BLaER1 (cell line): ENCODE data around the gene CACUL1.

ENCODE experiments used
- H3K27ac ChIP-seq: shearing (Covaris generic); formaldehyde crosslinking; 2 replicates; pipeline ENCODE4 v1.8.1; 2022
- H3K27me3 ChIP-seq: shearing (Covaris generic); formaldehyde crosslinking; 2 replicates; pipeline ENCODE4 v1.8.1; 2022
- H3K36me3 ChIP-seq: shearing (Covaris generic); formaldehyde crosslinking; 2 replicates; pipeline ENCODE4 v1.8.1; 2022
- H3K4me1 ChIP-seq: shearing (Covaris generic); formaldehyde crosslinking; 2 replicates; pipeline ENCODE4 v1.8.1; 2022
- H3K4me2 ChIP-seq: shearing (Covaris generic); formaldehyde crosslinking; 2 replicates; pipeline ENCODE4 v1.8.1; 2022
- H3K4me3 ChIP-seq: shearing (Covaris generic); formaldehyde crosslinking; 2 replicates; pipeline ENCODE4 v1.8.1; 2022
- H3K9ac ChIP-seq: shearing (Covaris generic); formaldehyde crosslinking; 2 replicates; pipeline ENCODE4 v1.8.1; 2022
- H3K9me3 ChIP-seq: shearing (Covaris generic); formaldehyde crosslinking; 2 replicates; pipeline ENCODE4 v1.8.1; 2022
- H4K20me1 ChIP-seq: shearing (Covaris generic); formaldehyde crosslinking; 2 replicates; pipeline ENCODE4 v1.8.1; 2022
- Cebpa-rat ChIP-seq: shearing (Covaris generic); IDR thresholded peaks from 2 replicates; pipeline ENCODE4 v1.8.1; 2022

The CACUL1 gene

DNA sequence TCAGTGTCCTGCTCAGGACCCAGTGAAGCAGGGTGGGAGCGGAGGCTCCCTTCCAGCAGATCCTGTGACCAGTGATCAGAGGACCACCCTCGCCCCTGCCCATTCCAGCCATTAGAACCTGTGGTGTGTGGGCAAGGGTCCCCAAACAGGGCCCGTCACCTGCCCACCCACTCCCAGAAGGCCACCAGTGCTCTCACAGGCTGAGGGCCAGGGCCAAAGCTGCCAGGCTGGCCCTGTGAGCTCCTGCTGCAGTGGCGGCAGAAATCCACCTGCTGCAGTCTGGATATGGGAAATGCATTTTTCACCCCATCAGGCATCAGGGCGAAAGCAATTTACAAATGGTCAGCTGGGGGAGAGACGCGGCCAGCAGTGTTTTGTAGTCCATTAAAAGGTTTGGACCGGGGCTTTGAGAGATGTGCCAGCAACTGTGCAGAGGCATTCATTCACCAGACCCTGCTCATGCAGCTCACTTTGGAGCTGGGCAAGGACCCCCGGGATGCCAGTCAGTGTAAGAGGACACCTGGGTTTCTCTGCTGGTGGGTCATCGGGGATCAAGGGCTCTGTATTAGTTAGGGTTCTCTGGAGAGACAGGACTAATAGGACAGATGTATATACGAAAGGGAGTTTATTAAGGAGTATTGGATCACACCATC lies 84.2 kb downstream of the CACUL1 start:
- peaks cover 13% of the 10 kb centered on the region for H3K36me3 ChIP-seq
- H3K4me1 ChIP-seq = peaks cover 25% of the 10 kb centered on the region
- no peaks in the 10 kb centered on the region for H3K27me3 ChIP-seq
- no peaks in the 10 kb centered on the region for H4K20me1 ChIP-seq
- H3K4me3 ChIP-seq = no peak overlapping the region
- no peak overlapping the region for H3K27ac ChIP-seq
- no peaks in the 10 kb centered on the region for H3K9me3 ChIP-seq
- TF ChIP-seq Cebpa-rat = no peak
- peak overlapping the region; percentile 66 for H3K4me2 ChIP-seq
- no peak overlapping the region for H3K9ac ChIP-seq

DNA sequence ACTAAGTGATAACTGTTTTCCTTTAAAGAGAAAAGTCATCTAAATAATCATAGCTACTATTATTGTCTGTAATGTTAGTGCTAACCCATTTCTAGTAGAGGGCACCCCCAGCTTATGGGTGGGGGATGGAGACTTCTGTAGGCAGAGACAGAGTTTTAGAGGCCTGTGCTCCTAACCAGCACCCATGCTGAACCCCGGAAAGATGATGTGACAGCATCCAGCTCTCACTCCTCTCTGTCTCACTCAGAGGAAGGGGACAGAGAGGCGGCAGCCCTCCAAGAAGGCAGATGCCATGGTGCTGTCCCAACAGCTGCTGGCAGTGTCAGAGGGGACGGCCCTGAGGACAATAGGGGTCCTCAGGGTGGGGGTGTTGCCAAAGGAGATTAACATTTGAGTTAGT lies 84.9 kb downstream of the CACUL1 start:
- no peak overlapping the region for H3K4me3 ChIP-seq
- no peaks in the 10 kb centered on the region for H3K9me3 ChIP-seq
- TF ChIP-seq Cebpa-rat = no peak
- no peak overlapping the region for H3K27ac ChIP-seq
- H3K27me3 ChIP-seq = no peaks in the 10 kb centered on the region
- H3K4me1 ChIP-seq = peaks cover 25% of the 10 kb centered on the region
- H4K20me1 ChIP-seq = no peaks in the 10 kb centered on the region
- H3K9ac ChIP-seq = no peak overlapping the region; the same call in 1 of the 2 replicates
- H3K36me3 ChIP-seq = peaks cover 8% of the 10 kb centered on the region; the same call in 1 of the 2 replicates
- peak overlapping the region; percentile 66 for H3K4me2 ChIP-seq

DNA sequence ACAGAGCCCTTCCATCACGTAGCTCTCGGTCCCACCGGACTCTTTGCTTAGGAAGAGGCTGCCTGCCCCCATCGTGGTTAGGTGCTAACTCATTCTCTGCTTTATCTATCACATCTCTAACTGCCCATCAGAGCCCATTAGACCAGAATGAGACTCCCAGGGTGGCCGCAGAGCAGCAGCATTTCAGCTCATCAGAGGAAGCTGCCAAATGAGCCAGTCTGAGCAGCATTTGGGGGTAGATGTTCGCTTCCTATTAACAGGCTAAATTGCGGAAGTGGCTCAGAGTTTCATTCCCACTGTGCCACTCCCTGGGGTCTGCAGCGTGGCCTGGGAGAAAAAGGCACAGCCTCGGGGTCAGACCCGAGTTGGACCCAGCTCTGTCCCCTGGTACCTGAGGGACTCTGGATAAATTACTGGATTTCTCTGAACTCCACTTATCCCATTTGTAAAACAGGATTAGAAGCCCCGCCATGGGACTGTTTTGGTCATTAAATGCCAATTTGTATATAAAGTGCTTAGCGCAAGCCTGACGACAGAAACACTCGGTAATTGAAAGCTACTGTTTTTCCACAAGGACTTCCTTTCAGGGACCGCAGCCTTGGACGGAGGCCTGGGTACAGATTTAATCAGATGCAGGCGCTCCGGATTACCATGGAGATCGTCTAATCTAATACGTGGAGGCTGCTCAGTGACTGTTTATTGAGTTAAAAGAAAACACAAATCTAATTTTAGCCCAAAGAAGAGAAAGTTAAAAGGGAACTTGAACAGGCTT lies 85.6 kb downstream of the CACUL1 start:
- Histone ChIP-seq H4K20me1 (no peaks in the 10 kb centered on the region), H3K9me3 (no peaks in the 10 kb centered on the region), H3K4me2 (peak overlapping the region; percentile 66), H3K4me3 (no peak overlapping the region), H3K9ac (peak overlapping the region; percentile 55; the same call in 1 of the 2 replicates), H3K4me1 (peaks cover 25% of the 10 kb centered on the region), H3K27me3 (no peaks in the 10 kb centered on the region), H3K27ac (no peak overlapping the region), H3K36me3 (peaks cover 2% of the 10 kb centered on the region; the same call in 1 of the 2 replicates)
- TF ChIP-seq Cebpa-rat = no peak

DNA sequence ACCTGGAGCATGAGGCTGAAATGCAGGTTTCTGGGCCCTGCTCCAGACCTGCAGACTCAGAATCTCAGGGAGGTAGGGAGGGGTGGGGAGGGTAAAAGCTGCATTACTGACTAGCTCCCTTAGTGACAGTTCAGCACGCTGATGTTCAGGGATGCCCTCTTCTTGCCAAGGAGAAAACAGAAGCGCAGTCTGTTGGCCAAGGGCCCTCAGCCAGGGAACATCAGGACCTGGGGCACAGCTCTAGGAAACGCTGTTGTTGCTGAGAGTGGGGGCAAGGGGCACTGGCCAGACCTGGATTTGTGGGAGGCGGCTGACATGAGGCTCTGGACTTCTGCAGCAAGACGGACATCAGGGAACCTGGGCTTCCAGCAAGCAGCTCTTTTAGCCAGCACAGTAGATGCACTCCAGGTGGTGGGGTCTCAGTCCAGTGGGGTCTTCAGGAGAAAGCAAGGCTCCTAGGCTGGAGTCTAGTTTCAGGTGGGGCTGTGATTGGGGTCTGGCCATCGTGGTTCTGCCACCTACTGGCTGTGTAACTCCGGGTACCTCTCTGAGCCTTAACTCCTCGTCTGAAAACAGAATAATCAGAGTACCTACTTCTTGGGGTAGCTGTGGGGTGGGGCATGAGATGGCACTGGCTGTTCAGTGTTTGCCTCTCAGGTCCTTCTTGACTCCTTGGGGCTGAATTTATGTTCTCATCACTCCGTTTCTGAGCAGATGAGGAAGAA lies 86.4 kb downstream of the CACUL1 start:
- Histone ChIP-seq H3K27ac (no peak overlapping the region), H3K4me1 (peaks cover 25% of the 10 kb centered on the region), H3K9ac (no peak overlapping the region), H4K20me1 (no peaks in the 10 kb centered on the region), H3K36me3 (no peaks in the 10 kb centered on the region), H3K4me2 (peak overlapping the region; percentile 66), H3K9me3 (no peaks in the 10 kb centered on the region), H3K27me3 (no peaks in the 10 kb centered on the region), H3K4me3 (no peak overlapping the region)
- no peak for TF ChIP-seq Cebpa-rat

DNA sequence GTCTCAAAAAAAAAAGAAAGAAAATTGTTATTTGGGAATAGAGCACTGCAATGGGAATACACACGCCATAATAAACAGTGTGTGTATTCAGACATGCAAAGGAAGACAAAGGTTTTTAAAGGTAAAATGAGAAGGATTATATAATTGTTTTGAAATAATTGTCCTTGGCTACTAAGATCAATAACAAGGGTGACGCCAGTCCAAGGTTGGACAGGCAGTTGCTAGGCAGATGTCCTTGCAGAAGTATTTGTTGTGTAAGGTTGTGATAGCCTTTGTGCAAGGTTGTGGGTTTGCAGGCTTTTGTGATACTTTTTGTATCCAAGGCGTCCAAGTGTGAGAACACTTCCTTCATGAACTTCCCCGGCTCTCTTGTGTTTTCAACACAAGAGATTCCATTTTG lies 87.0 kb downstream of the CACUL1 start:
- Histone ChIP-seq H3K36me3 (no peaks in the 10 kb centered on the region), H4K20me1 (no peaks in the 10 kb centered on the region), H3K27me3 (no peaks in the 10 kb centered on the region), H3K9me3 (no peaks in the 10 kb centered on the region), H3K9ac (no peak overlapping the region), H3K4me3 (no peak overlapping the region), H3K27ac (no peak overlapping the region), H3K4me2 (no peak overlapping the region), H3K4me1 (peaks cover 25% of the 10 kb centered on the region)
- TF ChIP-seq Cebpa-rat = no peak

DNA sequence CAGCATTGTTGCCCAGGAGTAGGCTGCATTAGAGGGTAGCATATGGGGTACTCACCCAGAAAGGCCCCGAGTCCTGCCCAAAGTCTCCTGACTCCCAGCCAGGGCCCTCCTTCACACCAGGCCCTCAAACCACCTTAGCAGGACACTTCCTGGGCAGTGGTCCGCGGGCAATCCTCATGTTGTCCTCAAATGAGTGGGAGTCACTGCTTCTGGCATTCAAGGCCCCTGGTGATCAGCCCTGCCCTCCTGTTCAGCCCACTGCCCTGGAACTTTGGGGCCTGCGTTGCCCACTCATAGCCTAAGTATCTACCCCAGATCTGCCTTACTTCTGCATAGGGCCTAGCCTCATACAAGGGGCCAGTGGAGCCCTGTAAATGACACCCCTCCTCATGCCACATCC lies 88.4 kb downstream of the CACUL1 start:
- no peaks in the 10 kb centered on the region for H3K36me3 ChIP-seq
- H3K9ac ChIP-seq = no peak overlapping the region
- H3K27ac ChIP-seq = no peak overlapping the region
- H3K4me3 ChIP-seq = no peak overlapping the region
- no peak overlapping the region for H3K4me2 ChIP-seq
- peaks cover 34% of the 10 kb centered on the region for H3K4me1 ChIP-seq
- TF ChIP-seq Cebpa-rat = no peak
- no peaks in the 10 kb centered on the region for H3K27me3 ChIP-seq
- H3K9me3 ChIP-seq = peaks cover 2% of the 10 kb centered on the region; the same call in 1 of the 2 replicates
- no peaks in the 10 kb centered on the region for H4K20me1 ChIP-seq

DNA sequence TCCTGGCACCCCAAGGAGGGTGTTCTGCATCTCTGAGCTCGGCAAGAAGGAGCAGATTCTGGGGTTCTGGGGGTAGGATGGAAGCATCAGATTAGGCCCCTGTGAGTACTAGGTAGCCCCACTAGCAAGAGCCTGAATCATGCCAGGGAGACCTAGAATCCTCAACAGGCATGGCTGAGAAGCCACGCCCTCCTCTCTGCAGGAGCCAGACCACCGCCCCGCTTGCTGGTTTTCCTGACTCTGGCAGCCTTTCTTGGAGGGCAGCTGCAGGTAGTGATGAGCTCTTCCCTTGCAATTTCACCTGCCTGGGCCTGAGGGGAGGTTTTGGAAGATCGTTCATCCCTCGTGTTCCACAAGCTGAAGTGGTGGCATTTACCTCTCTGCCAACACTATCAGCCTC lies 90.4 kb downstream of the CACUL1 start:
- Histone ChIP-seq H3K27me3 (no peaks in the 10 kb centered on the region), H4K20me1 (no peaks in the 10 kb centered on the region), H3K36me3 (no peaks in the 10 kb centered on the region), H3K4me1 (peaks cover 20% of the 10 kb centered on the region), H3K27ac (no peak overlapping the region), H3K9ac (no peak overlapping the region), H3K4me2 (no peak overlapping the region), H3K9me3 (peaks cover 9% of the 10 kb centered on the region; the same call in 1 of the 2 replicates), H3K4me3 (no peak overlapping the region)
- TF ChIP-seq Cebpa-rat = no peak

DNA sequence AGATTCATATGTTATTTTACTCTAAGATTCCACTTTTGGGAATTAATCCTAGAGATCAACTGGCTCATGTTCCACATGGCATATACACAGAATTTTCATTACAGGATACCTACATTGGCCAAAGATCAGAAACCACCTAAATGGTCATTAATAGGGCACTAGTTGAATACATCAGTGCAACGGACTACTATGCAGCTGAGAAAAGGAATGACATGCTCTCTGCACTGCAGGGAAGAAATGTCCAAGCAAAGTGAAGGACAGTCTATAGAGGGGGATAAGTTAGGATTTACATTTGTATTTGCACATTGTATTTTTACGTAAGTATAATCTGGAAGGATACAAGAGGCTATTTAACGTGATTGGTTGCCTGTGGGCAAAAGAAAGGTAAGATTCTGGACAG lies 91.6 kb downstream of the CACUL1 start:
- no peak for TF ChIP-seq Cebpa-rat
- H3K27me3 ChIP-seq = no peaks in the 10 kb centered on the region

DNA sequence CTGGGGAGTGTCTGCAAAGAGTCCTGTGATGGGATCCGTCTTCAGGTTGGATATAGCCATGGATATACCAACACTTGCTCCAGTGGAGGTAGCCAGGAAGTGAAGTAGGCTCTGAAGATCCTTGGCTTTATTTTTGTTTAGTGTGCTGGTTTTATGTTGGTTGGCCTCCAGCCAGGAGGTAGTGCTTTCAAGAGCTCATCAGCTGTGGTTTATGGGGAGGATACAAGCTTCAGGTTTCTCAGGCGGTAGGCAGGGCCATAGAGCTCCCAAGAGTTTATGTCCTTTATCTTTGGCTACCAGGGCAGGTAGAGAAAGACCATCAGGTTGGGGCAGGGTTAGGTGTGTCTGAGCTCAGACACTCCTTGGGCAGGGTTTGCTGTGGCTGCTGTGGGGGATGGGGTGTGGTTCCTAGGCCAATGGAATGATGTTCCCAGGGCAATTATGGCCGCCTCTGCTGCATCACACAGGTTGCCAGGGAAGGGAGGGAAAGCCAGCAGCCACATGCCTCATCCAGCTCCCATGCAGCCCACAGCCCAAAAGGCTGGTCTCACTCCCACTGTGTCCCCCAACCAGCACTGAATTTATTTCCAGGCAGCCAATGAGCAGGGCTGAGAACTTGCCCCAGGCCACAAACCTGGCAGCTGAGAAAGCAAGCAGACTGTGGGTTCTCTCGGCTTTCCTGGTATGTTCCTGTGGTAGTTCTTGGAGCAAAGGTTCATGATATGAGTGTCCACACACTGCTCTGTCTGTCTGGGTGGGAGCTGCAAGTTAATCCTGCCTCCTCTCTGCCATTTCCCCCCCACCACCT lies 92.3 kb downstream of the CACUL1 start:
- TF ChIP-seq Cebpa-rat = no peak
- no peak overlapping the region for H3K27ac ChIP-seq
- peaks cover 9% of the 10 kb centered on the region for H3K4me1 ChIP-seq
- no peak overlapping the region for H3K9ac ChIP-seq
- H3K4me3 ChIP-seq = no peak overlapping the region
- no peaks in the 10 kb centered on the region for H3K36me3 ChIP-seq
- no peaks in the 10 kb centered on the region for H3K27me3 ChIP-seq
- H3K9me3 ChIP-seq = peaks cover 14% of the 10 kb centered on the region; the same call in 1 of the 2 replicates
- H3K4me2 ChIP-seq = peak overlapping the region; percentile 13; the same call in 1 of the 2 replicates
- no peaks in the 10 kb centered on the region for H4K20me1 ChIP-seq

More for the DNA sequence above, 91.6 kb downstream of the CACUL1 start:
- Histone ChIP-seq H3K36me3 (no peaks in the 10 kb centered on the region), H3K4me3 (no peak overlapping the region), H3K4me2 (no peak overlapping the region), H3K27ac (no peak overlapping the region), H4K20me1 (no peaks in the 10 kb centered on the region), H3K9ac (no peak overlapping the region), H3K4me1 (peaks cover 9% of the 10 kb centered on the region), H3K9me3 (peaks cover 14% of the 10 kb centered on the region; the same call in 1 of the 2 replicates)
